HG02970 (cell line): ENCODE data around the gene ETV2.
A peak's percentile ranks its signal among the peaks of the same experiment; 100 is the strongest.
"Not testable (repeated sequence)": the region's sequence is repeated elsewhere in the genome, so short reads cannot be mapped to it uniquely, and the experiment has no call there.

Experiments
- ATAC-seq: cut with Tn5 transposase; IDR thresholded peaks from one replicate; pipeline ENCODE4 v1.9.1; 2021; ENCODE audit warnings: mild to moderate bottlenecking, moderate library complexity, moderate number of reproducible peaks; ENCODE audit not compliant: unreplicated experiment, low FRiP score

ETV2 gene

GRCh38 chr19:35641515-35642151, at the start of gene ETV2:
Gene ETV2, plus strand, starts transcription at chr19:35641745. Its CDS starts 716 bp downstream, at chr19:35642461.
- ATAC-seq = no peak

- no peak for ATAC-seq
Observed at GRCh38 chr19:35592226-35592625, 49.3 kb upstream of the ETV2 start.

- not testable (repeated sequence) for ATAC-seq
Observed at GRCh38 chr19:35595026-35595425, 46.5 kb upstream of the ETV2 start.

GRCh38 chr19:35595928-35596327, 45.6 kb upstream of the ETV2 start:
- no peak for ATAC-seq

- ATAC-seq = no peak
Observed at GRCh38 chr19:35596366-35596999, 45.1 kb upstream of the ETV2 start.

GRCh38 chr19:35601971-35602370, 39.6 kb upstream of the ETV2 start:
- ATAC-seq = no peak

GRCh38 chr19:35604436-35604835, 37.1 kb upstream of the ETV2 start:
- ATAC-seq = not testable (repeated sequence)

- ATAC-seq = not testable (repeated sequence)
Observed at GRCh38 chr19:35607170-35607569, 34.4 kb upstream of the ETV2 start.

- no peak for ATAC-seq
Observed at GRCh38 chr19:35607661-35608060, 33.9 kb upstream of the ETV2 start.

GRCh38 chr19:35608251-35608650, 33.3 kb upstream of the ETV2 start:
- ATAC-seq = no peak

GRCh38 chr19:35609851-35610353, 31.6 kb upstream of the ETV2 start:
- ATAC-seq = no peak

GRCh38 chr19:35612224-35612558, 29.4 kb upstream of the ETV2 start:
- ATAC-seq = peak; percentile 5

GRCh38 chr19:35612559-35613321, 28.8 kb upstream of the ETV2 start, which contains the start of gene HAUS5:
Gene HAUS5, plus strand, starts transcription at chr19:35612735. Its CDS starts 60 bp downstream, at chr19:35612795.
- peak; percentile 75 for ATAC-seq

- ATAC-seq = no peak
Observed at GRCh38 chr19:35613574-35613973, 28.0 kb upstream of the ETV2 start.

GRCh38 chr19:35615036-35615435, 26.5 kb upstream of the ETV2 start:
- ATAC-seq = no peak

- no peak for ATAC-seq
Observed at GRCh38 chr19:35618857-35619256, 22.7 kb upstream of the ETV2 start.

- no peak for ATAC-seq
Observed at GRCh38 chr19:35619290-35619923, 22.1 kb upstream of the ETV2 start.

- no peak for ATAC-seq
Observed at GRCh38 chr19:35620001-35620400, 21.5 kb upstream of the ETV2 start.

GRCh38 chr19:35621708-35622107, 19.8 kb upstream of the ETV2 start:
- ATAC-seq = no peak

GRCh38 chr19:35622750-35623149, 18.8 kb upstream of the ETV2 start:
- no peak for ATAC-seq
